Testis (tissue), 2 donors: ENCODE data around the gene SLC6A2.

Source experiments
- CTCF ChIP-seq, 3 experiments: fragments of 450-650 bp in 2 of 3; fragments of 200-600 bp in 1 of 3; sonication (generic) in 1 of 3; IDR thresholded peaks; one replicate each; pipeline ENCODE4 v1.5.1; 2016 to 2019; ENCODE audit warnings: antibody characterized with exemption in 3 of 3, mild to moderate bottlenecking in 2 of 3, moderate library complexity in 1 of 3
- POLR2A ChIP-seq: fragments of 450-650 bp; IDR thresholded peaks from one replicate; pipeline ENCODE4 v1.6.1; 2017; ENCODE audit warnings: antibody characterized with exemption, mild to moderate bottlenecking, moderate library complexity

GRCh38 chr16:55656691-55657092 is 904 bp downstream of the SLC6A2 start:
- TF ChIP-seq POLR2A (no peak), CTCF (IDR thresholded peaks at IDR 0.05) (no peak)
